Measurements from ENCODE around the gene ME3.

ME3 gene

GRCh38 chr11:86397351-86397750 is 275.1 kb downstream of the ME3 start:
- Histone ChIP-seq H2BK5ac (ENCODE audit: low read length) (no peak overlapping the region), H3K23ac (ENCODE audit: low read depth, low read length, poor library complexity) (no peak overlapping the region), H3K4me3 (ENCODE audit: low read length in 2 of 2) (no peak overlapping the region), H3K79me1 (ENCODE audit: low read depth, low read length) (no peaks in the 10 kb centered on the region), H3K36me3 (replicated peaks in 1 of 2; ENCODE audit: control insufficient read depth in 2 of 2, insufficient read depth in 2 of 2, low read length in 2 of 2) (no peaks in the 10 kb centered on the region), H3K14ac (ENCODE audit: low read length) (no peak overlapping the region), H3K4me1 (ENCODE audit: control insufficient read depth in 2 of 2, insufficient read depth in 1 of 2, low read depth in 1 of 2, low read length in 2 of 2) (peaks cover 0 to 6% of the 10 kb centered on the region in 2 donors), H3K27ac (replicated peaks; ENCODE audit: low read length) (no peak overlapping the region), H3K9me3 (replicated peaks in 1 of 2; ENCODE audit: control insufficient read depth in 2 of 2, insufficient read depth in 1 of 2, low read depth in 1 of 2, low read length in 2 of 2) (no peaks in the 10 kb centered on the region), H2BK12ac (ENCODE audit: low read length) (no peak overlapping the region), H3K4ac (ENCODE audit: low read length) (no peak overlapping the region), H2AFZ (ENCODE audit: low read length) (no peak overlapping the region), H3K18ac (ENCODE audit: low read length) (no peak overlapping the region), H2BK120ac (ENCODE audit: low read depth, low read length) (no peak overlapping the region), H4K8ac (ENCODE audit: low read depth, low read length) (no peak overlapping the region), H3K4me2 (ENCODE audit: insufficient read depth, low read length, poor library complexity, severe bottlenecking) (no peak overlapping the region), H2AK5ac (ENCODE audit: low read depth, low read length) (no peak overlapping the region), H4K91ac (ENCODE audit: low read depth, low read length, poor library complexity) (no peak overlapping the region), H3K27me3 (ENCODE audit: control insufficient read depth in 3 of 3, insufficient read depth in 3 of 3, low read depth in 1 of 3, low read length in 3 of 3) (no peaks in the 10 kb centered on the region), H2BK15ac (ENCODE audit: low read length) (no peak overlapping the region), H3K9ac (ENCODE audit: low read depth, low read length, poor library complexity) (no peak overlapping the region)
- no peak for DNase-seq (ENCODE audit: low spot score)

GRCh38 chr11:86396396-86396795 is 276.0 kb downstream of the ME3 start:
- WGBS, 2 donors (ENCODE audit: extremely low coverage in 2 of 2, insufficient read length in 2 of 2, insufficient replicate concordance in 1 of 2) = no CpG with 5 or more reads among the region's 2 CpGs
- H2AFZ ChIP-seq (ENCODE audit: low read length) = no peak overlapping the region
- H3K4me3 ChIP-seq (ENCODE audit: low read length in 2 of 2) = no peak overlapping the region
- no peak overlapping the region for H3K27ac ChIP-seq (replicated peaks; ENCODE audit: low read length)
- no peaks in the 10 kb centered on the region for H3K36me3 ChIP-seq (replicated peaks in 1 of 2; ENCODE audit: control insufficient read depth in 2 of 2, insufficient read depth in 2 of 2, low read length in 2 of 2)
- H3K9ac ChIP-seq (ENCODE audit: low read depth, low read length, poor library complexity) = no peak overlapping the region
- no peak overlapping the region for H3K4ac ChIP-seq (ENCODE audit: low read length)
- peaks cover 0 to 6% of the 10 kb centered on the region in 2 donors for H3K4me1 ChIP-seq (ENCODE audit: control insufficient read depth in 2 of 2, insufficient read depth in 1 of 2, low read depth in 1 of 2, low read length in 2 of 2)
- no peak overlapping the region for H2BK15ac ChIP-seq (ENCODE audit: low read length)
- H3K23ac ChIP-seq (ENCODE audit: low read depth, low read length, poor library complexity) = no peak overlapping the region
- no peak for DNase-seq (ENCODE audit: low spot score)
- H4K8ac ChIP-seq (ENCODE audit: low read depth, low read length) = no peak overlapping the region
- no peaks in the 10 kb centered on the region for H3K79me1 ChIP-seq (ENCODE audit: low read depth, low read length)
- no peak overlapping the region for H3K14ac ChIP-seq (ENCODE audit: low read length)
- H2BK5ac ChIP-seq (ENCODE audit: low read length) = no peak overlapping the region
- H2AK5ac ChIP-seq (ENCODE audit: low read depth, low read length) = no peak overlapping the region
- no peak overlapping the region for H2BK120ac ChIP-seq (ENCODE audit: low read depth, low read length)
- no peaks in the 10 kb centered on the region for H3K27me3 ChIP-seq (ENCODE audit: control insufficient read depth in 3 of 3, insufficient read depth in 3 of 3, low read depth in 1 of 3, low read length in 3 of 3)
- no peak overlapping the region for H2BK12ac ChIP-seq (ENCODE audit: low read length)
- no peak overlapping the region for H3K4me2 ChIP-seq (ENCODE audit: insufficient read depth, low read length, poor library complexity, severe bottlenecking)
- H4K91ac ChIP-seq (ENCODE audit: low read depth, low read length, poor library complexity) = no peak overlapping the region
- H3K9me3 ChIP-seq (replicated peaks in 1 of 2; ENCODE audit: control insufficient read depth in 2 of 2, insufficient read depth in 1 of 2, low read depth in 1 of 2, low read length in 2 of 2) = no peaks in the 10 kb centered on the region
- no peak overlapping the region for H3K18ac ChIP-seq (ENCODE audit: low read length)

DNA sequence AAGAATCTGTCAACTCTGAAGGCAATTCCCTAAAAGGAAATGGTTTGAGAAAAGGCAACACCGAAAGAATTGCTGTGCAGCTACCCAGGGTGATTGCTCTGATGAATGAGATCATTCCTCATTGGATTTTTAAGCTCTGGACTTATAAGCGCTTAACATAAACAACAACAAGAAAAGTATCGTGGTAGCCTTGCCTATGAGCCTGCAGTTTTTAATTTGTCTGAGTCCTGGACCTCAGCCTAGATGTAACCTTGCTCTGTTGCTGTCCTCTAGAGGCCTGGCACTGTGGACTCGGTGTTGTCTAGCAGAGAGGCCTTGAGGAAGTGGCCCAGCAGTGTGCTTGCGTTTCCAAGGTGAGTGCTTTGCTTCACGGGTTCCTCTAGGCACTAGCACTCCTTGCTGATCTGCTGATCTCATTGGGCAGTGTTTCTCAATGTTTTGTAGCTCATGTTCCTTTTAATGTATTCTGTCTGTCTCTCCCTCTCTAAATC is 277.3 kb downstream of the ME3 start:
- no peak overlapping the region for H3K4ac ChIP-seq (ENCODE audit: low read length)
- H3K9me3 ChIP-seq (replicated peaks in 1 of 2; ENCODE audit: control insufficient read depth in 2 of 2, insufficient read depth in 1 of 2, low read depth in 1 of 2, low read length in 2 of 2) = no peaks in the 10 kb centered on the region
- no peak overlapping the region for H2BK120ac ChIP-seq (ENCODE audit: low read depth, low read length)
- no peak for DNase-seq (ENCODE audit: low spot score)
- H4K8ac ChIP-seq (ENCODE audit: low read depth, low read length) = no peak overlapping the region
- H2BK12ac ChIP-seq (ENCODE audit: low read length) = no peak overlapping the region
- H3K9ac ChIP-seq (ENCODE audit: low read depth, low read length, poor library complexity) = no peak overlapping the region
- no peak overlapping the region for H2BK5ac ChIP-seq (ENCODE audit: low read length)
- H3K14ac ChIP-seq (ENCODE audit: low read length) = no peak overlapping the region
- no peak overlapping the region for H3K4me2 ChIP-seq (ENCODE audit: insufficient read depth, low read length, poor library complexity, severe bottlenecking)
- H4K91ac ChIP-seq (ENCODE audit: low read depth, low read length, poor library complexity) = no peak overlapping the region
- H3K4me1 ChIP-seq (ENCODE audit: control insufficient read depth in 2 of 2, insufficient read depth in 1 of 2, low read depth in 1 of 2, low read length in 2 of 2) = peaks cover 0 to 6% of the 10 kb centered on the region in 2 donors
- no peak overlapping the region for H3K18ac ChIP-seq (ENCODE audit: low read length)
- H3K23ac ChIP-seq (ENCODE audit: low read depth, low read length, poor library complexity) = no peak overlapping the region
- H2BK15ac ChIP-seq (ENCODE audit: low read length) = no peak overlapping the region
- no peak overlapping the region for H3K27ac ChIP-seq (replicated peaks; ENCODE audit: low read length)
- no peaks in the 10 kb centered on the region for H3K27me3 ChIP-seq (ENCODE audit: control insufficient read depth in 3 of 3, insufficient read depth in 3 of 3, low read depth in 1 of 3, low read length in 3 of 3)
- no peaks in the 10 kb centered on the region for H3K36me3 ChIP-seq (replicated peaks in 1 of 2; ENCODE audit: control insufficient read depth in 2 of 2, insufficient read depth in 2 of 2, low read length in 2 of 2)
- peak overlapping the region; percentile 57 for H2AFZ ChIP-seq (ENCODE audit: low read length)
- no peak overlapping the region for H3K4me3 ChIP-seq (ENCODE audit: low read length in 2 of 2)
- no peaks in the 10 kb centered on the region for H3K79me1 ChIP-seq (ENCODE audit: low read depth, low read length)
- H2AK5ac ChIP-seq (ENCODE audit: low read depth, low read length) = no peak overlapping the region
- WGBS, 2 donors (ENCODE audit: extremely low coverage in 2 of 2, insufficient read length in 2 of 2, insufficient replicate concordance in 1 of 2) = no CpG with 5 or more reads among the region's 6 CpGs

Data from neuronal stem cell (in vitro differentiated cells).